HG03439 (cell line): ENCODE results near the gene FNDC11.

ENCODE experiments used
- ATAC-seq: cut with Tn5 transposase; IDR thresholded peaks from one replicate; pipeline ENCODE4 v1.9.1; 2021; ENCODE audit warnings: mild to moderate bottlenecking, moderate library complexity; ENCODE audit not compliant: unreplicated experiment

The FNDC11 gene

DNA sequence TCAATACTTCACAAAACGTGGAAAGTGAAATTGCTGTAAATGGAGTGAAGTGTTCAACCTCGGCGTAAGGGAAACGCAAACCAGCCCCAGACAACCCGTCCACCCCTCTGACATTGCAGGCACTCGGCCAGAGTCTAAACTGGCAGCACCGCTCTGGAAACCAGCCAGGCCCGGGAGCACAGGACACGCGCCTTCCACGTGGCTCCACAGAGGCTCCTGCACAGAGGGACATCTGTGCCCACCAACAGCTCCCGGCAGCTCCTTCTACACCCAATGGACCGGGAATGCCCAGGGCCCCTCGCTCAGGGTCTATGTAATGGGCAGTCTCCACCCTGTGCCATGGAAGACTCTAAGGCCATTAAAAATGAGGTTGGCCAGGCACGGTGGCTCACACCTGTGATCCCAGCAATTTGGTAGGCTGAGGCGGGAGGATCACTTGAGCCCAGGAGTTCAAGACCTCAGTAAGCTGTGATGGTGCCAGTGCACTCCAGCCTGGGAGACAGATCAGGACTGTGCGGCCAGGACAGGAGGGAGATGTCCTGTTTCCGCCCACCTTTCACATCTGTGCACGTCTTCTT lies 23.4 kb downstream of the FNDC11 start:
- ATAC-seq, result no peak

DNA sequence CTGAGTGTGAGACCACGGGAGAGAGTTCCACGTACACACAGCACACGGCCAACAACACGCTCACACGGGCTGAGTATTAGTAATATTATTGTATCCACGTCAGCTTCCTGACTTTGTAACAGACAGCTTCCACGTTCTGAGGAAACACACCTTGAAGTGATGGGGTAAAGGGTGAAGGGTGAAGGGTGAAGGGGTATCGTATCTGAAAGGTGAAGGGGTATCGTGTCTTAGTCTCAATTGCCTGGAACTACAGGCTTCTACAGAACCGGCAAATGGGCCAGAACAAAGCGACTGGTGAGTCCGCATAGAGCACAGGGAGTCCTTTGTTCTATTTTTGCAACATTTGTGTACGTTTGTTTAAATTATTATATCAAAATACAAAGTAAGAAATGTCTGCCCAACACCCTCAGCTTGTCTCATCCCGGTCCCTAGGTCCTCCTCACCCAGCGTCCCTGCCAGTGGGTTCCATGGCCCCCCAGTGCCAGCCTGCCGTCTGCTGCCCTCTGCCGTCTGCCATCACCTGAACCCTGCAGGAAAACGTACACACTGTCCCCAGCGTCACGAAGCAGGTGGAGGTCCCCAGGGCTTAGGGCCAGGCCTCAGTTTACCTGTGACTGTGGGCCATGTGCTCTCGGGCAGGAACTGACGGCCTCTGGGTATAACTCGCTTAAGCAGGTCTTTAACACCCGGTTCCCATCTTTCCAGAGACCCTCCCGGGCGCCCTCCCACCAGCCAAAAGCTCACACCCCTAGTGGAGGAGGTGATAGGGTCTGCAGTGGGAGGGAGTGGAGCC lies 24.5 kb downstream of the FNDC11 start:
- no peak for ATAC-seq

DNA sequence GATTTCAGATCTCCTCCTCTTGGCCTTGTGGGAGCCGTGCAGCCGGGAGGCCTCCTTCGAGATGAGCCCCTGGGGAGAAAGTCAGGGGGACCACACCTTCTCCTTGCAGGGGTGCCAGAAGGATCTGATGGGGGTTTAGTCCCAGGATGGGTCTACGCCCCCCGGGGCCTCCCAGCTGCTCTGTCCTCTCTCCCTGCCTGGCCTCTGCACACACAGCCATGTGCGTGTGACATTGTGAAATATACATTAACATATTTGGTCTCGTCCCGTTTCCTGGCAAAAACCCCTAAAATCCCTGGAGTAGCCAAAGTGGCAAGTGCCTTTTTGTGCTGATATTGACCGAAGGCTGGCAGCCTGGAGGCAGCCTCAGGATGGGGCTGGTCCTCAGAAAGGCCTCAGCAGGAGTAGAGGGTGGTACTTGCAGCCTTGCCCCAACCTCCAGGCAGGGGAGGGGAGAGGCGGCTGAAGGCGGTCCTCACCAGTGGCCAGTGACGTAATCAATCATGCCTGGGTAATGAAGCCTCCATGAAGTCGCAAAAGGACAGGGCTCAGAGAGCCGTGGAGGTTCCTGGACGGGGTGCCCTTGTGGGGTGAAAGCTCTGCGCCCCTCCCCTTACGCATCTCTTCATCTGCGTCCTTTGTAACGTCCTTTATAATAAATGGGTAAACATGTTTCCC lies 25.2 kb downstream of the FNDC11 start:
- no peak for ATAC-seq

DNA sequence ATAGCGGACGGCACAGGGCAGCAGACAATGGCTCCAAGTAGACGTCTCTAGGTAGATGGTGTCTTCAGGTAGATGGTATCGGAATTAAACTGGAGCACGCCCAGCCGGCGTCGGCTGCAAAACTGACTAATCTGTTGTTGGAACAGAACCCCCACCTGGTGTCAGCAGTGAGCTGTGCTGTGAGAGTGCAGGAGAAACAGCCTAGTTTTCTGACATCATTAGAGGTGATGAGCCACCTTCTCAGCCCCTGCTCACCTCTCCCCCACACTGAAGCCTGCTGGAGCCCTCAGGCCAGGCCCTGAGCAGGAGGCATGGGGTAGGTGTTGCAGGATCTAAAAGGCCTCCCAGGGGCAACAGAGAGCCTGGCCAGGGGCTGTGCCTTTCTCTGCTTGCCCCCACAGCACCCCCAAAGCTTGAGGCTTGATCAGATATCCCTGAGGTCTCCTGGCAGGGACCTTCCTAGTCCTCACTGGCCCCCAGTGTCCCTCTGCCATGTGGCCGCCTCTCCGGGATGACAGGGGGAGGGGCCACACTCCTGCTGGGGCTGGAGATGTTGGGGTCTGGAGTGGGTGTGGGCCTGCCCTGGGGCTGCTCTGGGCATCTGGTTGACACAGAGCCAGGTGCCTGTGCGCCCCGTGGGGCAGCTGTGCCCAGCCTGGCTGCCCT lies 27.0 kb downstream of the FNDC11 start:
- no peak for ATAC-seq

DNA sequence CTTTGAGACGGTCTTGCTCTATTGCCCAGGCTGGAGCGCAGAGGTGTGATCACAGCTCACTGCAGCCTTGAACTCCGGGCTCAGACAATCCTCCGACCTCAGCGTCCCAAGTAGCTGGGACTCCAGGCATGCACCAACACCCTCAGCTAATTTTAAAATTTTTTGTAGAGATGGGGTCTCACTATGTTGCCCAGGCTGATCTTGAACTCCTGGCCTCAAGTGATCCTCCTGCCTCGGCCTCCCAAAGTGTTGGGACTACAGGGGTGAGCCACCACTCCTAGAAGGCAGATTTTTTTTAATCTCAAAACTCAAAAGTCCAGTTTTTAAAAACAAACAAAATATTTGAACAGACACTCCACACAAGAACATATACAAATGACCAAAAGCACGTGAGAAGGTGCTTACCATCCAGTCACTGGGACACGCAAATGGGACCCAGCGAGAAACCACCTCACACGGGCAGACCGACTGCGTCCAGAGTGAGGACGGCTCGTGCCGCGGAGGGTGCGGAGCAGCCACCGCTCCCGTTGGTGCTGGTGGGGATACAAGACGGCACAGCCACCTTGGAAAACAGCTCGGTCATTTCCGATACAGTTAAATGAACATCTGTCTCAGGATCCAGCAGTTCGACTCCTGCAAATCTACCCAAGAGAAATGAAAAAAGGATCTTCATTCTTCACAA lies 28.6 kb downstream of the FNDC11 start:
- ATAC-seq, result no peak

DNA sequence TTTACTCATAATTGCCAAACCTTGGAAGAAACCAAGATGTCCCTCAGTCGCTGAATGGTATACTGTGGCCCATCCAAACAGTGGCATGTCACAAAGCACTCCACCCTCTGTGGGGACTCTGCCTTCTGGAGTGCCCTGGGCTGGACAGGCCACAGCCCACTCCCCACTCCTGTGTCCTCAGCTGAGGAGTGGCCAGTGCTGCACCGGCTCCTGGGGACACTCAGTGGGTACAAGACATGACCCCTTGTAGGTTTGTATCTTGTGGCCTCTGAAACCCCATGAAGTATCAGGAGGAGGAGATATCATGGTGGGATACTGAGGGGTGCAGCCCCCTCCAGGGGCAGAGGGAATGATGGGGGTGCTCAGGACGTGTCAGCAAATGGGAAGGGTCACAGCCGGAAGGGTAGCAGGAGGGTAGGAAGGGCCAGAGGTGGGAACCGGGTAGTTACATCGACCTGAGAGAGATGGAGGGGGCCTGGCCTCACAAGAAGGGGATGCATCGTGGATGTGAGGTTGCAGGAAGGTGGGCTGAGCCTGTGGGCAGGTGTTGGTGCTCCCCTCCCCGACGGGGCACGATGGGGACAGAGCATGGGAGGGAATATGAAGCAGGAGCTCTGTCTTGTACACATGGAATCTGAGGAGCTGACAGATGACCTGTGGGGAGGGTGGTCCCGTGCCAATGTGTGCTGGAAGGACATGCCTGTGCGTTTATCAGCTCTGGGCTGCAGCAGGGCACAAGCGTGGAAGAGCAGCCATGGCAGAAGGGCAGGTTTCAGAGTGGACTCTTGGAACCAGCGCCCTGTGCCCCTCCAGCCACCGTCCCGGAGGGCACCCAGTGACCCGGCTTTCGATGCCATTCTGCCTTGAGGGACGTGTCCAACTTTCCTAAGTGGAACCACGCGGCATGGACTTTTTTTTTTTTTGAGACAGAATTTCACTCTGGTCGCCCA lies 31.9 kb downstream of the FNDC11 start:
- no peak for ATAC-seq

DNA sequence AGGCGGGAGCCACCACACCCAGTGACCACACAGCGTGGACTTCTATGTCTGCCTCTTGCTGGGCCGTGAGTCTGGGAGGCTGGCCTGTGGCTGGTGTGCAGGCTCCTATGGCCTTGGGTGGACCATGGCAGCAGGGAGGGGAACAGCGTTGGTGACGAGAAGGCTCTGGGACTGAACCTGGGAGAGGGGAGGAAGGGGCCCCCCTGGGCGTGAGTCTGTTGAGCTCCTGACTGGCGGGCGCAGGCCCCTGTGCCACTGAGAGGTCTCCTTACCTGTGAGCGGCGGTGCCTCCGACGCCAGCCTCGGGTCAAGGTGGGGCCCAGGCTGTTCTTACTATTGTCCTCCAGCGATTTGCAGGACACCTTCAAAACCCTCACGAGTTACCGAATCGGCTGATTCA lies 32.8 kb downstream of the FNDC11 start:
- ATAC-seq, result no peak

DNA sequence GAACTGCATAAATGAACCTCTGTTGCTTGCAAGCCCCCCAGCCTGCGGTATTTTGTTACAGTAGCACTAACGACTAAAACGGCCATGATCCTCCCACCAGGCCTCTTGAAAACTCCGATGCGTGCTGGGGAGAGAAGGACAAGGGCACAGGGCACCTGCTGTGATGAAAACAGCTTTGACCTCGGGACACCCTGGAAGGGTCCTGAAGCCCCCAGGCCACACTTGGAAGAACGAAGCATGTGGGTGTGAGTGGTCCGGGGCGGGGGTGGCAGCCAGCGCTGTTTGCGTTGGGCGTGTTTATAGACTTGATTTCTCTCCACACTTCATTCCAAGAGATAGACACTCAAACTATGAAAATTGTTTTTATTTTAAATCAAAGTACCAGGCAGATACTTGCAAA lies 33.3 kb downstream of the FNDC11 start:
- ATAC-seq, result no peak

DNA sequence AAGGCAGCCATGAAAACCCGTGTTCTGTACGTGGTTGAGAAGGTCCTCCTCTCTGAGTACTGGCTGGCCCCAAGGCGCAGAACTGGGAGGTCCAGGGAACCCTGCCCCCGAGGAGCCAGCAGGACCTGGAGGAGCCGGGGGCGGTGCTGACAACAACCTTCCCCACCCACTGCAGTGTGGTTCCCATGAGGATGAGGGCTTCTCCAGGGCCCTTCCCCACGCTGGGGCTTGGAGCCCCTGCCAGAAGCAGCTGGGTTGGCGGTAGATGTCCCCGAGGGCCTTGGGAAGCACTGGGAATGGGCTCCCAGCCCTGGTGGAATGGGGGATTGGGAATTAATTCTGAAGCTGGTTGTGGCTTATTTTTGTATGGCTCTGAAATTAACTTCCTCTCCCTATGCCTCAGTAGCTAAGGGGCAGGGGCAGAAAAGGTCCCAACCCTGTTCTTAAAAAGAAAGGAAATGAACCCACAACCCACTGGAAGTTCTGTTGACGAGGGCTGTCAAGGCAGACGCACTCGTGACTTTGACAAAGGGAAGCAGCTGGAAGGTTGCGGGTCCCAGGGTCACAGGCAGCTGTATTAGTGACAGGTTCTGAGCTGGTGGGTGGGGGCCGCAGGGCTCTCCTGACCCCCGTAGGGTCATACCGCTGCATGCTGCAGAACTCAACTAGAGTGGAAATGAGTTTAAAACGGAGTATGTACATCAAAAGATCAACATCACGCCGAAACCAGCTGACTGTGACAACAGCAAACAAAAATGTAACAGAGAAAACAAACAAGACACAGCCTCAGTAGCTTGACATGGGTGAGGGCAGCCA lies 34.0 kb downstream of the FNDC11 start:
- ATAC-seq, result no peak

DNA sequence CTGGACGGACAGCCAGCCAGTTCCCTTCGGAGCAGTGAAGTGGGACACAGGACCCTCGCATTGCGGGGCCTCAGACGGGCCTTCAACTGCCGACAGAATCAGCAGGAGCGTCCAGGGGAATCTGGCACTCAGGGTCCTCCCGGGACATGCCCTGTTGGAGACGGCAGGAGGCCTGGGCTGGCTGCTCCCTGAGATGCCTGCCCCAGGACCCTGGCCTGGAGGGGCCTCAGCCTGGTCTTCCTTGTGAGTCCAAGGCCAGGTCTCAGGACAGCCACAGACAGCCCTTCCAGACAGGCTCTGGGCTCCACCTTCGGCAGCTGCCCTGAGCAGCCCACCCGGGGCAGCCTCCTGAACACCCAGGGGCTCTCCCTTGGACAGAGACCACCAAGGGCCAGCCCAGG lies 34.7 kb downstream of the FNDC11 start:
- no peak for ATAC-seq

DNA sequence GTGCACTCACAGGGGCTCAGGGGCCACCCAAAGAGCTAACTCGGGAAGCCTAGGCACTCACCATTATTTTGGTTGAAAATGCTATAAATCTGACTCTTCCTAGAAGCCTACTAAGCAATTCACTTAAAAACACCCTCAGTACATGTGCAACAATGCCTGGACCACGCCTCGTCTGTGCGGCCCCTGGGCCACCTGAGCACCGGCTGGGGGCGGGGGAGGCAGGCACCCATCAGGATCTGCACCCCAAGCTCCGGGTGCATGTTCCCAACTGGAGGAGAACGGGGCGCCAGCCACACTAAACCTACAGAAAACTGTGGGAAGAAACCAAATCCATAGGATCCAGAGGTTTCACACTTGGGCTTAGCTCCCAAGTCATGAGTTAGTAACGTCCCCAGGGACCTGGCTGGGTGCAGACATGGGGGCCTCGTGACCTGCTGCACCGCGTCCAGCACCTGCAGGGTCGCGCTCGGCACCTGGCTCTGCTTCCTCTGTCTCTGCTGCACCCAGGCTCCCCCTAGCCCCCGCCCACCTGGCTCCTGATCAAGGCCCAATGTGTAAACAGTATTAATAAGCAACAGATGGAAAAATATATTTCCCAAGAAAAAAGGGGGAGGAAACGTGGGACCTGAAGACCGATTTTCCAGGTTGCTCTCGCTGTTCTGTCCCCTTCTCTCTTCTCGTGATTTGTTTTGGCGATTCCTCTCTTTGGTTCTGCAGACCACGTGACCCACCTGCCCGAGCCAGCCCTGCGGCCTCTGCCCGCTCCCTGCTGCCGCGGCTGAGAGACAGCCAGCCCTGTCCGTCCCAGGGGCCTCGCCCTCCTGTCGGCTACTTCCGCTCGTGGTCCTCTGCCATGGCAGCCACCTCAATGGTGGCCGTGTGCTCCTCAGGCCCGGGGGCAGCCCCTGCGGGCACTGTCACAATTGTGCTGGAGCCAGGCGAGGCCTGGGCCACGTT lies 35.6 kb downstream of the FNDC11 start:
- ATAC-seq, result no peak

DNA sequence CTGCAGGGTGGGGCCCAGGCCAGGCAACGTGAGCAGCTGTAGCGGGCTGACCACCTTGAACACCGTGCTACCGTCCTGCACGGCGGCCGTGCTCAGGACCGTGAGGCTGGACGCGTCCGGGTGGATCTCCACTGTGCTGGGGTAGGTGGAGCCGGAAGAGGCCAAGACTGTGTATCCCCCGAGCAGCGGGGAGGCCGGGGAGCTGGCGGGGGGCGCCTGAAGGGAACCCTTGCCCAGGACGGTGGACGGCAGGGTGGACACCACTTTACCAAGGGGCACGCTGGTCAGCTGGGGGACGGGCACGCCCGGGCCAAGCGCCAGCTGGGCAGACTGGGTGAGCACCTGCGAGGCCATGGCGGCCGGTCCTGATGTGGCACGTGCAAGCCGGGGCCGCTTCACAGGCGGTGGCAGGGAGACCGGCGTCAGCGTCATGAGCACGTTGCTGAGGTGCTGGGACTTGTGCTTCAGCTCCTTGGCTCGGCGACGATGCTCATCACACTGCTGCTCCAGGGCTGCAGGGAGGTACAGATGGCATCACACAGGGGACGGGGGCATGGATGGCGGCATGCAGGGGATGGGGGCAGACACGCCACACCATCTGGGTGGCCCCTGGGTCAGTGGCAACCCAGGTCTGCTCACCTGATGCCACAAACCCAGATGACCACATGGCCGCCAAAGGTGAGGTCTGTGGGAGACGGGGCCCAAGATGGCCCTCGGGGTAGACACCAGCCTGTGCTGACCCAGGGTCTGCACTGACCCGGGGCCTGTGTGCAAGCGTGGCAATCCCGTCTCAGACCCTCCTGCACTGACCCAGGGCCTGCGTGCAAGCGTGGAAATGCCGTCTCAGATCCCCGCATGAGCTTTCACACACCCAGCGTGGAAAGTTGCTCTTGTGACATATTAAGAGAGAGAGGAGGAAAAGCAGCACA lies 36.5 kb downstream of the FNDC11 start:
- ATAC-seq, result no peak

DNA sequence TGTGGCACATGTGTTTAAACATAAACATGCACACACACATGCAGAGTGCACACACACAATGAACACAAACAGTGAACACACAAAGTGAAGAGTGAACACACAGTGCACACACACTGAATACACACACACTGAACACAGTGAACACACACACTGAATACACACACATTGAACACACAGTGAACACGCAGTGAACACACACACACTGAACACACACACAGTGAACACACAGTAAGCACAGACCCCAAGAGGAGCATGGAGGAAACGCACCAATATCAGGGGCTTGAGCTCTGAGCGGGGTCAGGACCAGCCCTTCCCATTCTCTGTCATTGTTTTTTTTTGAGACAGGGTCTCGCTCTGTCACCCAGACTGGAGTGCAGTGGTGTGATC lies 37.2 kb downstream of the FNDC11 start:
- ATAC-seq, result no peak

DNA sequence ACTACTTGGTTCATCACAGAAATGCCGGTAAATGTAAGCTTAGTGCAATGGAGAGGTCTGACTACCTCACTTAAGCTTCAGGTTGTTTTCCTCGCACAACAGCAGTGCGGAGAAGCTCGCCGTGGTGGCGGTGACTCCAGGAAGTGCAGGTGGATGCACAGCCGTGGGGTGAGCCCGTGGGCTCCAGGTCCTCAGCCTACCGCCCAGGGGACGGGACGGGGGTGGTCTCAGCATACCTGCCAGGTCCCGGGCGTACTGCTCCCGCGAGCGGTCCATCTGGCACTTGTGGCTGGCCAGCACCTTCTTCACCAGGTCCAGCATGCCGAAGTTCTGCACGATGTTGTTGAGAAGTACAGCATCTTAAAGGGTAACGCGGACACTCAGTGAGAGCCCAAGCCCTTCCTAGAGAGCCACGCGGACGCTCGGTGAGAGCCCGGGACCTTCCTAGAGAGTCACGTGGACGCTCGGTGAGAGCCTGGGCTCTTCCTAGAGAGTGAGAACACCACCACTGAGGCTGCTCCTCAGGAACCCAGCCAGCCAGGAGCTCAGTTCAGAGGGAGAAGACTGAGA lies 37.9 kb downstream of the FNDC11 start:
- ATAC-seq, result no peak

DNA sequence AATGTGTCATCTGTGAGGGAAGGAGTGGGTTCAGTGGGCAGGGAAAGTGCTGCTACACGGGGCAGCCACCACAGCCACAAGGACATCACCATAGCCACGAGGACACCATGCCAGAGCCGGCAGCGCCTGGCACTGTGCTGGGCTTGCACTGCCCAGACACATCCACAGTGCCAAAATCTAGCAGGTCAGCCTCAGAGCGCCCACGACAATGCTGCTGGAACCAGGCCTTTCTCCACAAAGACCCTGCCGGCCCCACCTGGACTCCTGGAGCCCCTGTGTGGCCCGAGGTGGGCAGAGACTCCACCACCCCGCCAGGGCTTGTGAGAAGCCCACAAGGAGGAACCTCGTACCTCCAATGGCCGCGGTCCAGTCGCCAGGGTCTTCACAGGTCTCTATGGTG lies 38.7 kb downstream of the FNDC11 start:
- no peak for ATAC-seq

DNA sequence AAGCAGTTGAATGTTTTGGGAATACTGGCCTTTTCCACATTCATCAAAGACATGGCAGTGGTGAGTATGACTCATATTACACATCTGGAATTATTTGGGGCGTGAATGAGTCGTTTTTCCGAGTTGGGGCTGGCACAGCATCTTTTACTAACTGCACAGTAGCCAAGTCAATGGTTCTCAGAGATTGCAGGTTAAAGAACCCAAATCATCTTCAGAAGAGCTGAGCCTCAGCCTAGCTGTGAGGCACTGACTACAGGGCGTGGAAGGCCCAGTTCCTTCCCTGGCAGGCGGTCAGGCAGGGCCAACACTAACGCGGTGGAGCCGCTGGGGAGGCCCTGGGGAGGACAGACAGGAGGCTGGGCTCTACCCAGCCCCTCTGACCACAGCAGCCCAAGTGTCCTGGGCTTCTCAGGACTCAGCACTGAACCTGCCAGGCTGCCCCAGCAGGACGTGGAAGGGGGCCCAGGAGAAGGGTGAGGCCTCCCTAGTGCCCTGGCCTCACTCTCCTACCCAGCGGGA lies 40.1 kb downstream of the FNDC11 start:
- ATAC-seq, result no peak
